ENCODE data around the gene IVNS1ABP.
A peak's percentile ranks its signal among the peaks of the same experiment; 100 is the strongest.
"Not testable (repeated sequence)": the region's sequence is repeated elsewhere in the genome, so short reads cannot be mapped to it uniquely, and the experiment has no call there.

IVNS1ABP gene

DNA sequence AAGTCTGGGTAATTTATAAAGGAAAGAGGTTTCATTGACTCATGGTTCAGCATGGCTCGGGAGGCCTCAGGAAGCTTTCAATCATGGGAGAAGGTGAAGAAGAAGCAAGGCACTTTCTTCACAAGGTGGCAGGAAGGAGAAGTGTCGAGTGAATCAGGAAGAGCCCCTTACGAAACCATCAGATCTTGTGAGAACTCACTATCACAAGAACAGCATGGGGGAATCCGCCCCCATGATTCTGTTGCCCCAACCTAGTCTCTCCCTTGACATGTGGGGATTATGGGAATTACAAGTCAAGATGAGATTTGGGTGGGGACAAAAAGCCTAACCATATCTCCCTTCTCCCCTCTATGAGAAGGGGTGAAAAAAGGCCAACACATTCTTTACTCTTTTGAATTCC lies 11.2 kb upstream of the IVNS1ABP start:
- no peak for DNase-seq

GRCh38 chr1:185325413-185325812 lies 8.4 kb upstream of the IVNS1ABP start:
- no peak for DNase-seq

DNA sequence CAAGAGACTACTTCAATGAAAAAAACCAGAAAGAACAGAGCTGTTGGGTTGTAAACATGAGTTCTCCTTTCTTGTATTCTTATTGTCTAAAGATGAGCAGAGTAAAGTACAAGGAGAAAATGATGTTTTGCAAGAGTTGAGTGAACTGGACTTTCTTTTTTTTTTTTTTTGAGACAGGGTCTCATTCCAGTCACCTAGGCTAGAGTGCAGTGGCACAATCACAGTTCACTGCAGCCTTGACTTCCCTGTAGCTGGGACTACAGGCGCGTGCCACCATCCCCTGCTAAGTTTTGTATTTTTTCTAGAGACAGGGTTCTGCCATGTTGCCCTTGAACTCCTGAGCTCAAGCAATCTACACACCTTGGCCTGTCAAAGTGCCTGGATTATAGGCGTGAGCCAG lies 7.1 kb upstream of the IVNS1ABP start:
- DNase-seq: no peak

DNA sequence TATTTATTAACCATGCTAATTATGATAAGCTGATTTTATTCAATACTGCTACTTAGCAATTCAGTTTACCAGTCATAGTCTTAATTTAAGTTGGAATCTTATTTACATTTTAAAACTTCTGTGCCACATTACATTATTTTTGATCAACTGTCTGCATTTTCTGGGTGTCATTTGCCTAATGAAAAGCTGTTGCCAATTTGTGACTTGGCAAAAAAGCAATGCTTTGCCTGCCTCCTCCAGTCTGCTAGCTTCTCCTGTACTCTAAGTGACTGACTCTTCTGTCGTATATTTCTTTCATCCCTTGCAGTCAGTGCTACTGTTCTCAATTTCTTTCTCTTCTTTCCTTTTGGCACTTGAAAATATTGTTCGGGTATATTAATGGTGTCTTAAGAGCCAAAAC lies 5.6 kb upstream of the IVNS1ABP start:
- no peak for DNase-seq

GRCh38 chr1:185321653-185322221 lies 4.7 kb upstream of the IVNS1ABP start:
- DNase-seq: not testable (repeated sequence)

GRCh38 chr1:185321104-185321503 lies 4.1 kb upstream of the IVNS1ABP start:
- DNase-seq: not testable (repeated sequence)

GRCh38 chr1:185319139-185319475 lies 2.1 kb upstream of the IVNS1ABP start:
- DNase-seq: no peak

DNA sequence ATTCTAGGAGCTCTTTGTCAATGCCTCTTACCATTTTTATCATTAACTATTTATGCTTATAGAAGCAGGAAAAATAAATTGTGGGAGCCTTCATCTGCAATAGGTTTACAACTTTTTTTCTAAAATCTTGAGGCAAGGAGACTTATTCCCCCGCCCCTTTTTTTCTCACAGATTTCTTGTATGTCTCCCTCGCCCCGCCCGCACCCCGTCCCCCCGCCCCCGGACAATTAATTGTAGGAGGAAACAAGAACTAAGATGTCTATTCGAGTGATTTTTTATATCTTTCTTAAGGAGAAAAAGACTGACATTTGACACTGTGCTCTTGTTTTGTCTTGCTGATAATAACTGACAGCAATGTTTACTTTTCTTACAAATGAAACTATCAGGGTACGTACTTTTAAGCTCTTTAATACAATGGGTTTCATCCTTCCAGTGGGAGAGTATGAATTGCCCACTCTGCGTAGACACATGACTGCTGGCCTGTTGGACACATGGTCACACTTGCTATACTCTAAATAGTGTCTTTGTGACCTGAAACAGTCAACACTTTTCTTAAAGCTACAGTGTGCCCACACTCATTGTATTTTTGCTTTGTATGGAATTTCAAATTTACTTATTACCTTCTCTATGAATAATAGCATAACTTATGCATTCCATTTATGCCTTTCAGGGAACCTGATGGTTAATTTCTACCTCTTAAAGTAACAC lies 1.5 kb upstream of the IVNS1ABP start:
- no peak for DNase-seq

GRCh38 chr1:185317886-185318310 lies 855 bp upstream of the IVNS1ABP start:
- DNase-seq: no peak

DNA sequence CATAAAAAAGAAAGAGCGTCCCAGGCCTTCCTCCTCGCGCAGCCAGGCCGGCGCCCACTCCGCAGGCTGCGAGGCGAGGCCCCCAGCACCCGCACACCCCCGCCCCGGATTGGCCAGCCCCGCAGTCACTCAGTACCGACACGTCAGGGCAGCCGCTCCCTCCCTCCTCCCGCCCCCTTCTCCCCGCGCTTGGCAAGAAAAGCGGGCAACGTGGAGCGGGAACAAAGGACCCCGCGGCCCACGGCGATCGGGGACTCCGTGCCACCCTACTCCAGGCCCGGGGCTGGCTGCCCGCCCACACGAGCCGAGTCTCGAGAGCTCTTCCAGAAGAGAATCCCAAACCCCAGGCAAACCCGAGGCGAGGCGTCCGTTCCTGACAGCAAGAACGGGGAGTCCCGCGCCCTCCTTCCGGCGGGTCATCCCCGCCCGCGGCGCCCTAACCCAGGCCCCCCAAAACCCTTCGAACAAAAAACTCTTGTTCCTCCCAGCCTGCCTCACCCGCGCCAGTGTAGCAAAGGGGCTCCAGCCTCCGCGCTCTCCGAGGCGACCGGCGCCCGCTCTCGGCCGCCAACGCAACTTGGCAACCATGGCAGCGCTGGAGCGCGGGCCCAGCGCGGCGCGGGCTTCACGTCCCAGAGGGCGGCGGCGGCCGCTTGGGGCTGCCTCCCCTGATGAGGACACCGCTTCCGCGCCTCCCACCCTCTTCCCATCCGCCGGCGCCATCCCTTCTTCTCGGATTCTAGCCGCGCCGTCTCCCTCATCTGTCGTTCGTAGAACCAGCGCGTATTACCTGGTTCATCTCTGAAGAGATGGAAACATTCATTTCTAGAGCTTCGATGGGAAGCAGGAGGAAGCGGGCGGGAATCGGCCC lies 645 bp downstream of the IVNS1ABP start:
- peak; percentile 97 for DNase-seq

- DNase-seq: no peak
Measured at GRCh38 chr1:185315445-185316071, 1.5 kb downstream of the IVNS1ABP start.

GRCh38 chr1:185314411-185314810 lies 2.6 kb downstream of the IVNS1ABP start:
- no peak for DNase-seq

- DNase-seq: no peak
Measured at GRCh38 chr1:185312361-185313138, 4.5 kb downstream of the IVNS1ABP start.

DNA sequence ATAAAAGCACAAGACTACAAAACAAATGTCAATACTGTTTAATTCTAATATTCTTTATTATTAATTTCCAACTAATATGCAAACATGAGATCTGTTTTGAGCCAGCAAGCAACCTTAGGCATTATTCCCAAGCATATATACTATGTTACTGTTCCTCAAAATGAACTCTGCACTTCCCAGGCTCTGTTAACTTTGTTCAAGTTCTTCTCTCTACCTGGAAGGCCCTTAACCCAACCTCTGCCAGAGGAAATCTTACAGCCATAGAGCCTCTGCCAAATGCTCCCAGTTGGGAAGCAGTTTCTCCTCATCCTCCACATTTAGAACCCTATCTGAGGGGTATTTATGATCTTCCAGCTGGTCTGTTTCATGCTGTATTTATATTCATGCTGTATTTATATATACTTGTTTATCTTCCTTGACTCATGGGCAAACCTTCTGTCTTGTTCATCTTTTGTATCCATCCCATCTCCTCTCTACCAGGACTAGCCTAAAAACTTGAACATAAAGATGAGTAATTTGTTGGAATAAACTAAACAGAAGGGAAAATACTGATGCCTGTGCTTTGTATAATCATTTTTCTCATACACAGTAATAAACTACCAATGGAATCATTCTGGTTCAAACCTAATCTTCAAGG lies 5.3 kb downstream of the IVNS1ABP start:
- no peak for DNase-seq

GRCh38 chr1:185309566-185309965 lies 7.5 kb downstream of the IVNS1ABP start:
- no peak for DNase-seq

DNA sequence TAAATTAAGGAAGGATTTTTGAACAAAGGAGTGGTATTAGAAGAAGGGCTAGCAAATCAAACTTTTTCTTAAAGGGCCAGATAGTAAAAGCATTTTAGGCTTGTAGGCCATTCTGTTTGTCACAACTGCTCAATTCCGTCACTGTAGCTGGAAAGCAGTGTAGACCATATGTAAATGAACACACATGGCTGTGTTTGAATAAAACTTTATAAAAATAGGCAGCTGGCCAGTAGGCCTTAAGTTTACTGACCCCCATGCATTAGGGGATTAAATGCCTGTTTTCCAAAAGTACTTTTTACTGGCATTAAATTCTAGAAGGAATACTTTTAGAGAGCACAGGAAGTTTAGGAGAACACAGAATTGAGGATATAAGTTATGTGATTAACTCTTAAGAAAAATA lies 8.9 kb downstream of the IVNS1ABP start:
- DNase-seq: no peak

GRCh38 chr1:185305419-185305818 lies 11.6 kb downstream of the IVNS1ABP start:
- DNase-seq: no peak

DNA sequence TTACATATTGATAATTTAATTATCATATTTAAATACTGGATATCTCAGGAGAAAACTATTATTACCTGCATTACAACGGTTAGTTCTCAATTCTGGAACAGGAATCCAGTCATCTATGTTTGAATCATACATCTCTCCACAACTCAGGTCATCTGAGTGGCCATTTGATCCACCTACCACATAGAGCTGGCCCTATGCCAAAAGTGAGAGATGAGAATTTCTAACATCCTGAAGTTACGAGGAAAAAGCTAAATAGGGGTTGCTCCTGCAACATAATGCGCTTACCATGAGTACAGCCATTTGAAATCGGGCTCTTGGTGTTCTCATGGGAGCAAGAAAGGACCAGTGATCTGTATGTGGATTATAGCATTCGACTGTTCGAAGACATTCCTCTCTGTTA lies 16.9 kb downstream of the IVNS1ABP start:
- no peak for DNase-seq

- DNase-seq: no peak
Measured at GRCh38 chr1:185297982-185298381, 19.1 kb downstream of the IVNS1ABP start.

GRCh38 chr1:185295091-185295490 lies 22.0 kb downstream of the IVNS1ABP start:
- DNase-seq: no peak

- no peak for DNase-seq
Measured at GRCh38 chr1:185293967-185294542, 23.0 kb downstream of the IVNS1ABP start.

- DNase-seq: no peak
Measured at GRCh38 chr1:185292237-185292636, 24.8 kb downstream of the IVNS1ABP start.

Measured in eye (tissue), 1 donor.